Measurements from ENCODE around the gene PRCC.

DNA sequence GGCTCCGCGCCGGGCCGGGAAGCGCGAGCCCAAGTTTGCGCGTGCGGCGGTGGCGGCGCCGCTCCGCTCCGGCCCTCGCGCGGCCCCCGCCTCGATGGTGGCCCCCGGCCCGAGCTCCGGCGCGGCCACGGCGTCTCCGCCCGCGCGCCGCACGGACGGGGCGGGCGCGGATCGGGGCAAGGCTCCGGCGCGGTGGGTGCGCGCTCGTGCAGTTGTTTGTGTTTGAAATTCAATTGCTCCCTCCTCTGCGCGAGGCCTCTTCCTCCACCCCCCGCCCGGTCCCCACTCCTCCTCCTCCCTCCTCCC is 15.9 kb upstream of the PRCC start, which contains the start of gene HDGF:
- TF ChIP-seq, protein P1, sequence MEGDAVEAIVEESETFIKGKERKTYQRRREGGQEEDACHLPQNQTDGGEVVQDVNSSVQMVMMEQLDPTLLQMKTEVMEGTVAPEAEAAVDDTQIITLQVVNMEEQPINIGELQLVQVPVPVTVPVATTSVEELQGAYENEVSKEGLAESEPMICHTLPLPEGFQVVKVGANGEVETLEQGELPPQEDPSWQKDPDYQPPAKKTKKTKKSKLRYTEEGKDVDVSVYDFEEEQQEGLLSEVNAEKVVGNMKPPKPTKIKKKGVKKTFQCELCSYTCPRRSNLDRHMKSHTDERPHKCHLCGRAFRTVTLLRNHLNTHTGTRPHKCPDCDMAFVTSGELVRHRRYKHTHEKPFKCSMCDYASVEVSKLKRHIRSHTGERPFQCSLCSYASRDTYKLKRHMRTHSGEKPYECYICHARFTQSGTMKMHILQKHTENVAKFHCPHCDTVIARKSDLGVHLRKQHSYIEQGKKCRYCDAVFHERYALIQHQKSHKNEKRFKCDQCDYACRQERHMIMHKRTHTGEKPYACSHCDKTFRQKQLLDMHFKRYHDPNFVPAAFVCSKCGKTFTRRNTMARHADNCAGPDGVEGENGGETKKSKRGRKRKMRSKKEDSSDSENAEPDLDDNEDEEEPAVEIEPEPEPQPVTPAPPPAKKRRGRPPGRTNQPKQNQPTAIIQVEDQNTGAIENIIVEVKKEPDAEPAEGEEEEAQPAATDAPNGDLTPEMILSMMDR (conservative IDR thresholded peaks at IDR 0.05; ENCODE audit: low read depth, low read length): no peak
- no peak for TF ChIP-seq EZH2 (IDR thresholded peaks at IDR 0.05; ENCODE audit: low read length, unreplicated experiment)
